ENCODE data around the gene SCGB1C1. TPM values are rescaled to one million over a fixed set of nuclear protein-coding genes. Genes with fewer than 3 reads are reported as not detected.

Gene SCGB1C1
- total RNA-seq, 6 experiments from 2014 or later, result not detected

- H3K9me3 ChIP-seq, result no peaks in the 10 kb centered on the region
- intact Hi-C loops (cut with DNase I), result no loop called here
- H3K27me3 ChIP-seq, result no peaks in the 10 kb centered on the region
- H3K4me1 ChIP-seq, result no peaks in the 10 kb centered on the region
- peaks cover 0 to 4% (median 1%) of the 10 kb centered on the region in 4 donors for H3K36me3 ChIP-seq
- 88% methylated on average over 4 of the region's 7 CpGs for WGBS (ENCODE audit: insufficient coverage, low coverage, low lambda C conversion rate, missing lambda C conversion rate)
- no peak overlapping the region for H3K4me3 ChIP-seq
- TF ChIP-seq CTCF (IDR thresholded peaks at IDR 0.05) (no peak), POLR2A (IDR thresholded peaks at IDR 0.05) (no peak)
- no peak for ATAC-seq
- peak in 1 of 3 donors; percentile 17 for DNase-seq
- no peak overlapping the region for H3K27ac ChIP-seq
These were observed 28.7 kb downstream of the SCGB1C1 start for GRCh38 chr11:221539-221938.

GRCh38 chr11:221998-222789, 29.3 kb downstream of the SCGB1C1 start:
- DNase-seq (peak in 1 of 3 donors; percentile 38), ATAC-seq (peak in 1 of 4 donors; percentile 12)
- Histone ChIP-seq H3K27ac (no peak overlapping the region), H3K9me3 (no peaks in the 10 kb centered on the region), H3K36me3 (peaks cover 0 to 4% (median 1%) of the 10 kb centered on the region in 4 donors), H3K4me3 (no peak overlapping the region), H3K4me1 (no peaks in the 10 kb centered on the region), H3K27me3 (no peaks in the 10 kb centered on the region)
- TF ChIP-seq CTCF (IDR thresholded peaks at IDR 0.05) (no peak), POLR2A (IDR thresholded peaks at IDR 0.05) (no peak)
- intact Hi-C loops (cut with DNase I), result no loop called here
- WGBS (ENCODE audit: insufficient coverage, low coverage, low lambda C conversion rate, missing lambda C conversion rate), result 82% methylated on average over 3 of the region's 14 CpGs

GRCh38 chr11:223026-223789, 30.3 kb downstream of the SCGB1C1 start:
- H3K27ac ChIP-seq, result no peak overlapping the region
- ATAC-seq, result no peak
- H3K4me3 ChIP-seq, result no peak overlapping the region
- no peaks in the 10 kb centered on the region for H3K4me1 ChIP-seq
- H3K36me3 ChIP-seq, result peaks cover 0 to 4% (median 1%) of the 10 kb centered on the region in 4 donors
- intact Hi-C loops (cut with DNase I), result no loop called here
- WGBS (ENCODE audit: insufficient coverage, low coverage, low lambda C conversion rate, missing lambda C conversion rate), result 85% methylated on average over 11 of the region's 16 CpGs
- H3K9me3 ChIP-seq, result no peaks in the 10 kb centered on the region
- TF ChIP-seq POLR2A (IDR thresholded peaks at IDR 0.05) (no peak), CTCF (IDR thresholded peaks at IDR 0.05) (no peak)
- H3K27me3 ChIP-seq, result no peaks in the 10 kb centered on the region
- peak in 1 of 3 donors; percentile 39 for DNase-seq

DNA sequence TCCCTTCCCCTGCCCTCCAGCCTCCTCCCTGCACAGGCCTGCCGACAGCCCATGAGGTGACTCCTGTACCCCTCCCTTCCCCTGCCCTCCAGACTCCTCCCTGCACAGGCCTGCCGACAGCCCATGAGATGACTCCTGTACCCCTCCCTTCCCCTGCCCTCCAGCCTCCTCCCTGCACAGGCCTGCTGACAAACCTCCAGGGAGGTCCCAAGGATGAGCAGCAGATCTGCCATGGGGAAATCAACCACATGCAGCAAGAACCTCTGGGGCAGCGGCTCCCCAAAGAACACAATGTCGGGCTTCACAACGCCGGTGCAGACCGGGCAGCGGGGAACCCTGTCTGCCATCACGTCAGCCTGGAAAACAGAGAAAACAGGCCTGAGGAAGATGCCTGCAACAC, 31.0 kb downstream of the SCGB1C1 start:
- WGBS (ENCODE audit: insufficient coverage, low coverage, low lambda C conversion rate, missing lambda C conversion rate), result no CpG with 5 or more reads among the region's 9 CpGs

More for the DNA sequence above, 31.0 kb downstream of the SCGB1C1 start:
- intact Hi-C loops (cut with DNase I), result no loop called here
- no peak overlapping the region for H3K27ac ChIP-seq
- no peaks in the 10 kb centered on the region for H3K9me3 ChIP-seq
- peaks cover 0 to 3% (median 0%) of the 10 kb centered on the region in 4 donors for H3K36me3 ChIP-seq
- H3K27me3 ChIP-seq, result no peaks in the 10 kb centered on the region
- ATAC-seq (no peak), DNase-seq (peak in 1 of 3 donors; percentile 34)
- H3K4me1 ChIP-seq, result no peaks in the 10 kb centered on the region
- H3K4me3 ChIP-seq, result no peak overlapping the region
- TF ChIP-seq POLR2A (IDR thresholded peaks at IDR 0.05) (no peak), CTCF (IDR thresholded peaks at IDR 0.05) (no peak)

Measured in right lobe of liver (tissue), 6 donors.